Stimulated activated naive CD4-positive, alpha-beta T cell (primary cell): Measurements from ENCODE around the gene ZNF563.

ENCODE experiments used
- DNase-seq, 6 experiments: peaks; one replicate each; lab custom pipeline; 2025; lab: John Stamatoyannopoulos, UW

The ZNF563 gene

DNA sequence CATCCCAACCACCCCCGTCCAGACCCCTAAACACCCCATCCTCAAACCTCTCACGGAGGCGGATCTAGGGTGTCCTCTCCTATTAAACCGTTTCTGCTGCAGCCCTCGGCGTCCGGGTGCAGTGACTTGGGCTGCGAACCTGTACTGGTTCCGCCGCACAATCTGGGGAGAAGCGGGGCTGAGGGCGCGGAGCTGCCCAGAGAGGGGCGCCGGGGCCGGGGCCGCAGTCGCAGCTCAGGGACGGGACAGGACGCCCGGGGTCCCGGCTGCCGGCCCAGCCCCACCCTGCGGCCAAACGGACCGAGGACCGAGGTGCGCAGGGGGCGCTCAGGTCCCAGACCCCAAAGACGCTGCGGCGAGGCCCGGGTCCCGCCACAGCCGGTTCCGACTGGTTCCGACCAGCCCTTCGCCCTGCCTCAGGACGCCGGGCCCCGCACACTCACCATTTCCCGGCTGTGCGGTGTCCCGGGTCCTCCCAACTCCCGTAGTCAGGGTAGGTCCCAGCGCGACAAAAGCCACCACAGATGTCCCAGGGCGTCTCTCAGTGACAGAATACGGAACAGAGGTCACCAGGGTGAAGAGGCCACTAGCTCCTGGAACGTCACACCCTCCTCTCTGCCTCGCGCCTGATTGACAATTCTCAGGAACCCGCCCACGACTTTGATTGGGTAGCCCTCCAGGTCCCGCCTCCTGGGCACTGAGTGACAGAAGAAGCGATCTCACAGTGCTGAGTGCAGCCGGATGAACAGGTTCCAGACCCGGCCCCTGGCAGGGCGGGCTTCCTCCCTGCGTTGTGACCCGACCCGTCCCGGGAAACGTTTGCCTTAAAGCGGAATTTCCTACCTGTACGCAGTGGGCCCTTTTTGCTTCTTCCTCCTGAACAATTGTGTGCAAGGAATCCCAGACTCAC is 38.9 kb downstream of the ZNF563 start, which contains the start of gene ZNF44:
Gene ZNF44 (minus strand): TSS at position 635 of the 910 bp plus-strand sequence. CDS start 189 bp downstream, at position 446.
- peak; percentile 89 to 96 (median 92) for DNase-seq

DNA sequence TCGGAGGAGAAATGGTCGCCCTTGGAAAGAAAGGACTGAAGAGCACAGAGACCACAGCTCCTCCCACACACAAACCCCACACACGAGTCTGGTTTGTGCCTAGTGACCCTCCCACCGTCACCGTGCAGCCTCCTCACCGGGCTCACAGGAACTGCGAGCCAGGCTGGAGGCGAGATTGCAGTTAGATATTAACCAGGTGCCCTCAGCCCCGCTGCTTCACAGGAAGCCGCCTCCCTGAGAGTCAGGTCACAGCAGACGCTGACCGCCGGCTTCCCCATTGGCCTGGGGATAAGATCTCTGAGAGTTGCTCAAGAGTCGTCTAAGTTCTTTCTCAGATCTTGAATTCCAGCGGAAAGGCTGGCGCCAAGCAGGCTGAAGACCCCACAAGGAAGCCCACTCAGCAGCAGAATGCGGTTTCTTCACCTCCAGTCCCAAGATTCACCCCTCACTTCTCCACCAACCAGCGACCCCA is 39.6 kb downstream of the ZNF563 start:
- peak in 3 of 6 experiments; percentile 25 to 44 (median 32) for DNase-seq

DNA sequence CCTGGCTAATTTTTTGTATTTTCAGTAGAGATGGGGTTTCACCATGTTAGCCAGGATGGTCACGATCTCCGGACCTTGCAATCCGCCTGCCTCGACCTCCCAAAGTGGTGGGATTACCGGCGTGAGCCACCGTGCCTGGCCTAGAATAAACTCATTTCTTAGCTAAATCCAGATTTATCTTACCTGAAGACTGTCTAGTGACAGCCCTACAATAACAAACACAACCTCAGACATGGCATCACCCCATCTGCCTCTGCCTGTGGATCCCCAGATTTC is 43.7 kb downstream of the ZNF563 start:
- no peak for DNase-seq

DNA sequence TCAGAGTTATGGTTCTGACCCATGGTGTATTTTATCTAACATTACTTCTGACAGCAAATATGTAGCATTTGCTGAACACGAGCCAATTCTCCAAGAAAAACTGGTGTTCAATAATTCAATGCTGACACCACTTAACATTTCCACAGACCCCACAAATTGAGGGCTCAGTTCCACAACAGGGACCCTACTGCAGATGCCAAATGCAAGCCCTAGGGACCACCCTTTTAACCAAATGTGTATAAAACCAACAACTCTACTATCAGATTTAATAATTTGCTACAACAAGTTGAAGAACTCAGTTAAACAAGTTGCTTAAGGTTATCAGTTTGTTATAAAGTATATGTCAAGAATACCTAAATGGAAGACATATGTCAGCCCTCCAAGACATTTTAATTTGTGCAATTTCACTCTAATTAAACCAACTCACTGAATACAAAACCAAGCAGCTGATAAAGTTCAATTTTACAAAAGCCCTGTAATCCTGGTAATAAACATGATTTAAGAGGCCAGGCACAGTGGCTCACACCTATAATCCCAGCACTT is 45.4 kb downstream of the ZNF563 start:
- DNase-seq = no peak

DNA sequence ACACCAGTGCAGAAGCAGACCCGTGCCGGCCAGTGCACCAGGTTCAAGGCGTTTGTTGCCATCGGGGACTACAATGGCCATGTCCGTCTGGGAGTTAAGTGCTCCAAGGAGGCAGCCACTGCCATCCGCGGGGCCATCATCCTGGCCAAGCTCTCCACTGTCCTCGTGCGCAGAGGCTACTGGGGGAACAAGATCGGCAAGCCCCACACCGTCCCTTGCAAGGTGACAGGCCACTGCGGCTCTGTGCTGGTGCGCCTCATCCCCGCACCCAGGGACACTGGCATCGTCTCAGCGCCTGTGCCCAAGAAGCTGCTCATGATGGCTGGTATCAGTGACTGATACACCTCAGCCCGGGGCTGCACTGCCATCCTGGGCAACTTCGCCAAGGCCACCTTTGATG is 48.8 kb downstream of the ZNF563 start:
- DNase-seq = no peak

DNA sequence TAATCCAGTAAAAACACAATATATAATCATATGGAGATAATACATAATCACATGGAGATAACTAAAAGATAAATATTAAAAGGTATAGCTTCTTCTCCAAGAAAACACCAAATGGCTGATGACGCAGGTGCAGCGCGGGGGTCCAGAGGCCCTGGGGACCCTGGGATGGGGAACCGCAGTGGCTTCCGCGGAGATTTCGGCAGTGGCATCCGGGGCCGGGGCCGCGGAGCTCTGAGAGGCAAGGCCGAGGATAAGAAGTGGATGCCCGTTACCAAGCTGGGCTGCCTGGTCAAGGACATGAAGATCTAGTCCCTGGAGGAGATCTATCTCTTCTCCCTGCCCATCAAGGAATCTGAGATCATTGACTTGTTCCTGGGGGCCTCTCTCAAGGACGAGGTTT is 49.2 kb downstream of the ZNF563 start:
- no peak for DNase-seq

DNA sequence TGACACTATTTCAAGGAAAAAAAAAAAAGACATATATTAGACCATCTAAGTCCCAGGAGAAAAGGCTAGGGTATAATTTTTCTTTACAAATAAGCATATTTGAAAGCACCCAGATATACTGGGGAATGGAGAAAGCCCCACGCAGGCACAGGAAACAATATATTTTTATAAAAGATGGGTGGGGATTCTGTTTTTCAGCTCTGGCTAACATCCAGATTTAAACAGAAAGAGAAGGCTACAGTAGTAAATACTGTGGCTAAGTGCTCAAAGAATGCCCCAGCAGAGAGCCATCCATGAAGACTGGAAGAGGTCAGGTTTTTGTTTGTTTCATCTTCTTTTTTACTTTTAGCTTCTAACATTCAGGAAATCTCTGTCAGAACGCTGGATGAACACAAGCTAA is 54.7 kb downstream of the ZNF563 start:
- peak in 1 of 6 experiments; percentile 7 for DNase-seq

DNA sequence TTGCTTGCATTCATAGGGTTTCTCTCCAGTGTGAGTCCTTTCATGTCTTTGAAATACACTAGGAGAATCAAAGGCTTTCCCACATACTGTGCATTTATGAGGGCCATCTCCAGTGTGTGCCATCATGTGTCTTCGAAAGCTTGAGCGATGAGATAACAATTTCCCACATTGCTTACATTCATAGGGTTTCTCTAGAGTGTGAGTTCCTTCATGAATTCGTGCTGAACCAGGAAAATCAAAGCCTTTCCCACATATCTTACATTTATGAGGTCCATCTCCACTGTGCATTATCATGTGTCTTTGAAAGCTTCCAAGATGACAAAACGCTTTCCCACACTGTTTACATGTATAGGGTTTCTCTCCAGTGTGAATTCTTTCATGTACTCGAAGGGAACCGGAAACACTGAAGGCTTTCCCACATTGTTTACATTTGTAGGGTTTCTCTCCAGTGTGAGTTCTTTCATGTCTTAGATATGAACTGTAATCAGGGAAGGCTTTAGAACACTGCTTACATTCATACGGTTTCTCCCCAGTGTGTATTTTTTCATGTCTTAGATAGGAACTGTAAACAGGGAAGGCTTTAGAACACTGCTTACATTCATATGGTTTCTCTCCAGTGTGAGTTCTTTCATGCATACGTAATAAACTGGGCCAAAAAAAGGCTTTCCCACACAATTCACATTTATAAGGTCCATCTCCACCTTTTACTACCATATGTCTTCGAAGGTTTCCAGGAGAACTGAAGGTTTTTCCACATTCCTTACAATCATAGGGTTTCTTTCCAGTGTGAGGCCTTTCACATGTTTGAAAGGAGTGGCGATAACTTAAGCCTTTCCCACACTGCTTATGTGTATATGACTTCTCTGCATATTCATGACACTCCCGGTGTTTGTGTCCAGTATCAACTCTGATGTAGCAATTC is 60.2 kb downstream of the ZNF563 start:
- DNase-seq = no peak

DNA sequence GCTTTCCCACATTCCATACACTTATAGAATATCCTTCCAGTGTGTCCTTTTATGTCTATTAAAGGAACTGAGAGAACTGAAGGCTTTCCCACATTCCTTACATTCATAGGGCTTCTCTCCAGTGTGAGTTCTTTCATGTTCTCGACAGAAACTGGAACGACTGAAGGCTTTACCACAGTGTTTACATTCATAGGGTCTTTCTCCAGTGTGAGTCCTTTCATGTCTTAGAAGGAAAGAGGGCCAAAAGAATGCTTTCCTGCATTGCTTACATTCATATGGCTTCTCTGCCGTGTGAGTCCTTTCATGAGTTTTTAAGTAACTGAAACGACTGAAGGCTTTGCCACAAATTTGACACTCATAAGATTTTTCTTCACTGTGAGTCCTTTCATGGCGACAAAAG is 61.0 kb downstream of the ZNF563 start:
- DNase-seq = no peak

DNA sequence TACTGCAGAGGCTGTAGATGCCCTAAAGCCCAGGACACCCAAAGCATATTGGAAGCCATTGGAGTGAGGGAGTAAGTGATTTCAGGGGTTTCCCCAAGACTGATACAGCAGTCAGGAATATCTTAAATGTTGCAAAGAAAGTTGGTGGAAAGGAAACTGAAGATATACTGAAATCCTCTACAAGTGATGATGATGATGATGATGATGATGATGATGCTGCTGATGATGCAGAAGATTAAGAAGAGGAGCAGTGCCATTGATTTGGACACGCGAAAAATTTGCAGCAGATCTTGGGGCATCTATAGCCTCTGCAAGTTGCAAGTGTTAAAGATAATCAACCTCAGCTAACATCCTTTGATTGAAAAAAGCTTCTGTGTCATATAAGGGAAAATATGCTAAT is 62.6 kb downstream of the ZNF563 start:
- DNase-seq = no peak
